ENCODE measurements around the gene TMEM181. TPM values are rescaled to one million over a fixed set of nuclear protein-coding genes. Genes with fewer than 3 reads are reported as not detected.

Gene TMEM181
- total RNA-seq, 1 experiment from 2014 or later: 31.6 TPM

DNA sequence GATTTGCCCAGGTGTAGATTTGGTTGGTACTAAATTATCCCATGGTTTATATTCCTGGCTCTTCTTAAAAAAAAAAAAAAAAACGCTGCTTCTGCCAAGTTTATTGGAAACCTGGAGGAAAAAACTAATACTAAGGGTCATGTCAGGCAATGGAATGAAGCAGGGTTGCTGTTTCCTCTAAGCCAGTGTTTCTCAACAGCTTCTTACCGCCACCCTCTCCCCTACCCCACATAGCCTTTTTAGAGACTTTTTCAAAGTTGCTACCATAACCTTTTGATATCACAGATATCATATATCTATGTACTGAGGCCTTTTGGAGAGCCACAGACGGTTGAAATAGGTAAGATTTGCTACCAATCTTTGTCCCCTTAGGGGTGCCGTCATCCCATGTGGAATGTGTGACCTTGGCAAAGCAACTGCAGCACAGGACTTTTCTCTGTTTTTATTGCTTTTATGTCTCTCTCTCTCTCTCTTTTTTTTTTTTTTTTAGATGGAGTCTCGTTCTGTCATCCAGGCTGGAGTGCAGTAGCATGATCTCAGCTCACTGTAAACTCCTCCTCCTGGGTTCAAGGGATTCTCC is 124.9 kb downstream of the TMEM181 start:
- POLR2A ChIA-PET (ENCODE audit: low non-redundant PET): no interaction called here
- intact Hi-C loops (cut with micrococcal nuclease; ENCODE audit: unreplicated experiment): no loop called here
- no peak for DNase-seq (ENCODE audit: low spot score)
- no TSS peak for BruUV-seq (replicated peaks)
- Histone ChIP-seq H3K36me3 (ENCODE audit: insufficient read depth, low read length, poor library complexity, severe bottlenecking) (no peaks in the 10 kb centered on the region), H3K9me3 (ENCODE audit: low read depth, low read length, poor library complexity, severe bottlenecking) (no peaks in the 10 kb centered on the region), H3K27me3 (replicated peaks; ENCODE audit: insufficient read depth, low read depth, low read length, poor library complexity) (no peaks in the 10 kb centered on the region), H3K4me1 (ENCODE audit: insufficient read depth, low read length, poor library complexity, severe bottlenecking) (no peaks in the 10 kb centered on the region), H3K27ac (ENCODE audit: low read depth, low read length, poor library complexity, severe bottlenecking) (no peak overlapping the region), H3K4me3 (ENCODE audit: low read depth, low read length, poor library complexity, severe bottlenecking) (no peak overlapping the region)
- TF ChIP-seq, protein P1, sequence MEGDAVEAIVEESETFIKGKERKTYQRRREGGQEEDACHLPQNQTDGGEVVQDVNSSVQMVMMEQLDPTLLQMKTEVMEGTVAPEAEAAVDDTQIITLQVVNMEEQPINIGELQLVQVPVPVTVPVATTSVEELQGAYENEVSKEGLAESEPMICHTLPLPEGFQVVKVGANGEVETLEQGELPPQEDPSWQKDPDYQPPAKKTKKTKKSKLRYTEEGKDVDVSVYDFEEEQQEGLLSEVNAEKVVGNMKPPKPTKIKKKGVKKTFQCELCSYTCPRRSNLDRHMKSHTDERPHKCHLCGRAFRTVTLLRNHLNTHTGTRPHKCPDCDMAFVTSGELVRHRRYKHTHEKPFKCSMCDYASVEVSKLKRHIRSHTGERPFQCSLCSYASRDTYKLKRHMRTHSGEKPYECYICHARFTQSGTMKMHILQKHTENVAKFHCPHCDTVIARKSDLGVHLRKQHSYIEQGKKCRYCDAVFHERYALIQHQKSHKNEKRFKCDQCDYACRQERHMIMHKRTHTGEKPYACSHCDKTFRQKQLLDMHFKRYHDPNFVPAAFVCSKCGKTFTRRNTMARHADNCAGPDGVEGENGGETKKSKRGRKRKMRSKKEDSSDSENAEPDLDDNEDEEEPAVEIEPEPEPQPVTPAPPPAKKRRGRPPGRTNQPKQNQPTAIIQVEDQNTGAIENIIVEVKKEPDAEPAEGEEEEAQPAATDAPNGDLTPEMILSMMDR (conservative IDR thresholded peaks at IDR 0.05; ENCODE audit: low read depth, low read length): no peak
- TF ChIP-seq EZH2 (IDR thresholded peaks at IDR 0.05; ENCODE audit: borderline replicate concordance, low read depth, low read length, poor library complexity, severe bottlenecking): no peak
- CTCF ChIA-PET: no interaction called here

Small RNAs within 50 kb of the gene (microRNA-seq; reads per million reads assigned to microRNA genes)
- not detected for gene MIR7161

Other genes starting within 250 kb of the TMEM181 start
- 76.0 and 82.0 TPM in 2 replicates for gene TULP4, start 247.6 kb upstream of the TMEM181 start, total RNA-seq (2021)
- 137 and 138 TPM in 2 replicates for gene DYNLT1, start 84.7 kb downstream of the TMEM181 start, total RNA-seq (2021)
- gene SYTL3, start 90.0 kb downstream of the TMEM181 start, total RNA-seq (2021): 0.66 and 0.82 TPM in 2 replicates